Fibroblast of lung (primary cell): Measurements from ENCODE around the gene RRBP1. TPM values are rescaled to one million over a fixed set of nuclear protein-coding genes. Genes with fewer than 3 reads are reported as not detected.

Source experiments
- DNase-seq, 2 donors: peaks; one replicate each; pipeline versions ENCODE4 v3.0.0 to v3.0.0-alpha.2; 2010; ENCODE audit warnings: low read depth in 2 of 2
- H2AFZ ChIP-seq: 2 replicates; pipeline ENCODE4 v1.5.1; 2012; ENCODE audit warnings: low read length, control low read depth, inconsistent platforms
- H3K27ac ChIP-seq: 2 replicates; pipeline ENCODE4 v1.5.1; 2011; ENCODE audit warnings: low read length, control low read depth; ENCODE audit not compliant: insufficient read depth
- H3K27me3 ChIP-seq: 2 replicates; pipeline ENCODE4 v1.5.1; 2011; ENCODE audit warnings: mild to moderate bottlenecking, low read length; ENCODE audit not compliant: control insufficient read depth, insufficient read depth
- H3K36me3 ChIP-seq: 2 replicates; pipeline ENCODE4 v1.5.1; 2011; ENCODE audit warnings: low read length; ENCODE audit not compliant: control insufficient read depth, insufficient read depth
- H3K4me1 ChIP-seq: 2 replicates; pipeline ENCODE4 v1.5.1; 2011; ENCODE audit warnings: low read length; ENCODE audit not compliant: control insufficient read depth, insufficient read depth; ENCODE audit errors: extremely low read depth
- H3K4me2 ChIP-seq: 2 replicates; pipeline ENCODE4 v1.5.1; 2011; ENCODE audit warnings: low read length, control low read depth; ENCODE audit not compliant: insufficient read depth; ENCODE audit errors: extremely low read depth
- H3K4me3 ChIP-seq, 4 experiments: fragments of 200-600 bp in 1 of 4; sonication (generic) in 1 of 4; replicated peaks in 1 of 4; 2 replicates each; pipeline ENCODE4 v1.5.1; 2011 to 2016; ENCODE audit warnings: low read length in 4 of 4, low read depth in 3 of 4, mild to moderate bottlenecking in 3 of 4, control low read depth in 2 of 4, inconsistent platforms in 1 of 4, mixed read lengths in 1 of 4; ENCODE audit not compliant: insufficient read depth in 1 of 4; ENCODE audit errors: control extremely low read depth in 1 of 4
- H3K79me2 ChIP-seq: 2 replicates; pipeline ENCODE4 v1.5.1; 2012; ENCODE audit warnings: mild to moderate bottlenecking, low read length, inconsistent platforms; ENCODE audit not compliant: control insufficient read depth, insufficient read depth
- H3K9ac ChIP-seq: 2 replicates; pipeline ENCODE4 v1.5.1; 2011; ENCODE audit warnings: mild to moderate bottlenecking, low read length, control low read depth; ENCODE audit not compliant: insufficient read depth
- H3K9me3 ChIP-seq: 2 replicates; pipeline ENCODE4 v1.5.1; 2012; ENCODE audit warnings: low read depth, low read length; ENCODE audit not compliant: control insufficient read depth, insufficient read depth
- H4K20me1 ChIP-seq: 2 replicates; pipeline ENCODE4 v1.5.1; 2011; ENCODE audit warnings: low read length; ENCODE audit not compliant: control insufficient read depth, insufficient read depth; ENCODE audit errors: extremely low read depth
- EZH2 ChIP-seq: IDR thresholded peaks from 2 replicates; pipeline ENCODE4 v1.5.1; 2012; ENCODE audit warnings: low read length, control low read depth, mild to moderate bottlenecking; ENCODE audit errors: missing control alignments
- polyA plus RNA-seq, 2 donors: library from polyadenylated mRNA; depleted of rRNA in 1 of 2; stranded (reverse) in 1 of 2; unstranded in 1 of 2; fragments of >200 nt; gene quantifications; 2 replicates each; pipeline ENCODE4 v1.2.1, GENCODE V29; 2011 to 2012; ENCODE audit warnings: missing spikeins in 1 of 2
- total RNA-seq: library from RNA; depleted of rRNA; stranded (reverse); fragments of >200 nt; gene quantifications from 2 replicates; pipeline ENCODE4 v1.2.1, GENCODE V29; 2014
- TF ChIP-seq, protein P1 (sequence below), 2 donors: IDR thresholded peaks in 1 of 2; conservative IDR thresholded peaks in 1 of 2; 1 replicate in 1 of 2; 2 replicates in 1 of 2; pipeline ENCODE4 v1.5.1; 2011 to 2012; ENCODE audit warnings: low read length in 2 of 2, control low read depth in 1 of 2, inconsistent platforms in 1 of 2, low read depth in 1 of 2, mild to moderate bottlenecking in 1 of 2

The RRBP1 gene
- total and polyA plus RNA-seq, 2 donors (not counting 1 experiment from before 2014, with no cell fraction given) = 169 to 233 TPM

DNA sequence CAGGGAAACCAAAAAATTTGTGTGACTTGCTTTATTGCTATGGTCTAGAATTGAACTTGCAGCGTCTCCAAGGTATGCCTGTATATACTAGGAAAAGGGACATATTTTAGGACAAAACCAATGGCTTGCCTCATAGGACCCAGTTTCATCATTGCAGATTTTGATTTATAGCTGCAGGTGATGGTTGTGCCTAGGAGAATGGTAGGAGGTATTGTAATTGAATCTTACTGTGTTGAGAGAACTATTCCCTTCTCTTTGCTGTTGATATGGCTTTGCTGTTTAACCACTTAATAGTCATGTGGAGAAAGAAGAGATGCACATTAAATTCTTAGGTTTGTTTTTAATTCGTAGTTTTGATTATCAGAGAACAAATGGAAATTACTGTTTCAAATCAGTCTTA is 95.8 kb downstream of the RRBP1 start:
- peaks cover 89% of the 10 kb centered on the region for H3K79me2 ChIP-seq
- no peaks in the 10 kb centered on the region for H3K9me3 ChIP-seq
- H3K27me3 ChIP-seq = no peaks in the 10 kb centered on the region
- H4K20me1 ChIP-seq = peaks cover 19% of the 10 kb centered on the region
- H3K4me1 ChIP-seq = peaks cover 5% of the 10 kb centered on the region
- DNase-seq = no peak
- H3K9ac ChIP-seq = no peak overlapping the region
- H3K36me3 ChIP-seq = no peaks in the 10 kb centered on the region
- no peak overlapping the region for H2AFZ ChIP-seq
- TF ChIP-seq, protein P1, sequence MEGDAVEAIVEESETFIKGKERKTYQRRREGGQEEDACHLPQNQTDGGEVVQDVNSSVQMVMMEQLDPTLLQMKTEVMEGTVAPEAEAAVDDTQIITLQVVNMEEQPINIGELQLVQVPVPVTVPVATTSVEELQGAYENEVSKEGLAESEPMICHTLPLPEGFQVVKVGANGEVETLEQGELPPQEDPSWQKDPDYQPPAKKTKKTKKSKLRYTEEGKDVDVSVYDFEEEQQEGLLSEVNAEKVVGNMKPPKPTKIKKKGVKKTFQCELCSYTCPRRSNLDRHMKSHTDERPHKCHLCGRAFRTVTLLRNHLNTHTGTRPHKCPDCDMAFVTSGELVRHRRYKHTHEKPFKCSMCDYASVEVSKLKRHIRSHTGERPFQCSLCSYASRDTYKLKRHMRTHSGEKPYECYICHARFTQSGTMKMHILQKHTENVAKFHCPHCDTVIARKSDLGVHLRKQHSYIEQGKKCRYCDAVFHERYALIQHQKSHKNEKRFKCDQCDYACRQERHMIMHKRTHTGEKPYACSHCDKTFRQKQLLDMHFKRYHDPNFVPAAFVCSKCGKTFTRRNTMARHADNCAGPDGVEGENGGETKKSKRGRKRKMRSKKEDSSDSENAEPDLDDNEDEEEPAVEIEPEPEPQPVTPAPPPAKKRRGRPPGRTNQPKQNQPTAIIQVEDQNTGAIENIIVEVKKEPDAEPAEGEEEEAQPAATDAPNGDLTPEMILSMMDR (conservative IDR thresholded peaks at IDR 0.05 in 1 of 2, IDR thresholded peaks at IDR 0.05 in 1 of 2; ENCODE audit: low read depth in 1 of 2, low read length in 2 of 2) = no peak
- TF ChIP-seq EZH2 = no peak
- H3K4me3 ChIP-seq = no peak overlapping the region
- H3K4me2 ChIP-seq = no peak overlapping the region
- H3K27ac ChIP-seq = no peak overlapping the region

DNA sequence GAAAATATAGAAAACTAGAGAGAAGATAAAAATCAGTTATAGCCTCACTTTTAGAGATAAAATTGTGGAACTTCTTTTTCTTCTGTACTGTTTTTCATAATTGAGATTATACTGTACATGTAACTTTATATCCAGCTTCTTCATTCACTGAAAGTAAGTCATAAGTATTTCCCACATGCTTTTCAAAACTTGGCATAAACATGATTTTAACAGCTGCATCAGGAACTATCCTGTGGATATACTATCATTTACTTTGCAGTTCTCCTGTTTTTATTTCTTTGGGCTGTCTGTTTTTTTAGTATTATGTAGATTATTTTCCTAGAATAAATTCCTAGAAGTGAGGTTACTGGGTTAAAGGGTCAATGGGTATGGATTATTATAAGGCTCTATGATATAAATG is 97.4 kb downstream of the RRBP1 start:
- Histone ChIP-seq H3K9ac (no peak overlapping the region), H3K4me2 (no peak overlapping the region), H3K36me3 (no peaks in the 10 kb centered on the region), H2AFZ (no peak overlapping the region), H3K27me3 (no peaks in the 10 kb centered on the region), H3K4me1 (peaks cover 6% of the 10 kb centered on the region), H4K20me1 (peaks cover 16% of the 10 kb centered on the region), H3K9me3 (no peaks in the 10 kb centered on the region), H3K27ac (no peak overlapping the region), H3K4me3 (no peak overlapping the region), H3K79me2 (peaks cover 90% of the 10 kb centered on the region)
- TF ChIP-seq, protein P1 (conservative IDR thresholded peaks at IDR 0.05 in 1 of 2, IDR thresholded peaks at IDR 0.05 in 1 of 2; ENCODE audit: low read depth in 1 of 2, low read length in 2 of 2) = no peak
- TF ChIP-seq EZH2 = no peak
- DNase-seq = peak in 1 of 2 donors; percentile 27

DNA sequence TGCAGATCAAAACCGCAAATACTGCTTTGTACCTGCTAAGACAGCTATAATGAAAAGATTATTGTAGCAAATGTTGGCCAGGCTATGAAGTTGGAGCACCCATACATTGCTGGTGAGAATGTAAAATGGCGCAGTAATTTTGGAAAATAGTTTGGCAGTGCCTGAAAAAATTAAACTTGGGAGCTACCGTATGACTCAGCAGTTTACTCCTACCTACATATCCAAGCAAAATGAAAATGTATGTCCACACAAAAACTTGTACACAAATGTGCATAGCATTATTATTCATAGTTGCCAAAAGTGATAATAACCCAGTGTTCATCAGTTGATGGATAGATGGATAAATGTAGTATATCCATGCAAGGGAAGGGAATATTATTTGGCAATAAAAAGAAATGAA is 98.9 kb downstream of the RRBP1 start:
- Histone ChIP-seq H3K9ac (no peak overlapping the region), H3K9me3 (no peaks in the 10 kb centered on the region), H3K36me3 (no peaks in the 10 kb centered on the region), H3K27ac (no peak overlapping the region), H4K20me1 (peaks cover 14% of the 10 kb centered on the region), H3K4me2 (no peak overlapping the region), H3K4me1 (peaks cover 4% of the 10 kb centered on the region), H3K79me2 (peaks cover 93% of the 10 kb centered on the region), H2AFZ (no peak overlapping the region), H3K4me3 (no peak overlapping the region), H3K27me3 (no peaks in the 10 kb centered on the region)
- DNase-seq = no peak
- TF ChIP-seq, protein P1 (conservative IDR thresholded peaks at IDR 0.05 in 1 of 2, IDR thresholded peaks at IDR 0.05 in 1 of 2; ENCODE audit: low read depth in 1 of 2, low read length in 2 of 2) = no peak
- TF ChIP-seq EZH2 = no peak
